COR-L47 (cell line): ENCODE data around the gene RFX7.

Source experiments
- DNase-seq: peaks from one replicate; lab custom pipeline; 2025; lab: John Stamatoyannopoulos, UW

RFX7 gene

GRCh38 chr15:56126409-56126808 is 117.3 kb downstream of the RFX7 start:
- DNase-seq = no peak

- no peak for DNase-seq
Measured at GRCh38 chr15:56124391-56124790, 119.3 kb downstream of the RFX7 start.

GRCh38 chr15:56105855-56106254 is 137.8 kb downstream of the RFX7 start:
- no peak for DNase-seq

GRCh38 chr15:56102441-56102840 is 141.2 kb downstream of the RFX7 start:
- no peak for DNase-seq

GRCh38 chr15:56099311-56099710 is 144.4 kb downstream of the RFX7 start:
- DNase-seq = no peak

- DNase-seq = no peak
Measured at GRCh38 chr15:56098195-56098863, 145.3 kb downstream of the RFX7 start.

GRCh38 chr15:56095406-56095805 is 148.3 kb downstream of the RFX7 start:
- DNase-seq = no peak

- DNase-seq = no peak
Measured at GRCh38 chr15:56094171-56094570, 149.5 kb downstream of the RFX7 start.

GRCh38 chr15:56088389-56088788 is 155.3 kb downstream of the RFX7 start:
- DNase-seq = no peak

- no peak for DNase-seq
Measured at GRCh38 chr15:56086566-56086965, 157.1 kb downstream of the RFX7 start.

GRCh38 chr15:56082263-56082761 is 161.4 kb downstream of the RFX7 start:
- DNase-seq = no peak

GRCh38 chr15:56077081-56077480 is 166.6 kb downstream of the RFX7 start:
- DNase-seq = no peak

- DNase-seq = no peak
Measured at GRCh38 chr15:56076640-56077039, 167.0 kb downstream of the RFX7 start.

- DNase-seq = peak; percentile 43
Measured at GRCh38 chr15:56074481-56075265, 169.0 kb downstream of the RFX7 start.

- DNase-seq = no peak
Measured at GRCh38 chr15:56064152-56064551, 179.5 kb downstream of the RFX7 start.

GRCh38 chr15:56059716-56060115 is 184.0 kb downstream of the RFX7 start:
- DNase-seq = no peak

- no peak for DNase-seq
Measured at GRCh38 chr15:56058986-56059385, 184.7 kb downstream of the RFX7 start.

GRCh38 chr15:56056626-56057025 is 187.1 kb downstream of the RFX7 start:
- no peak for DNase-seq

- DNase-seq = no peak
Measured at GRCh38 chr15:56053046-56053400, 190.7 kb downstream of the RFX7 start.

- DNase-seq = peak; percentile 28
Measured at GRCh38 chr15:56052395-56053045, 191.2 kb downstream of the RFX7 start.

- no peak for DNase-seq
Measured at GRCh38 chr15:56051676-56052075, 192.0 kb downstream of the RFX7 start.

GRCh38 chr15:56049577-56049976 is 194.1 kb downstream of the RFX7 start:
- no peak for DNase-seq

- no peak for DNase-seq
Measured at GRCh38 chr15:56047354-56047753, 196.3 kb downstream of the RFX7 start.
